Lung (tissue), 12 donors: ENCODE measurements around the gene TACR1. TPM values are rescaled to one million over a fixed set of nuclear protein-coding genes. Genes with fewer than 3 reads are reported as not detected.

Source experiments
- ATAC-seq: fragments of 200-7000 bp; cut with Tn5 transposase; one replicate; pipeline ENCODE4 v1.9.1; 2020; ENCODE audit warnings: moderate number of reproducible peaks; ENCODE audit not compliant: insufficient read depth, low FRiP score
- DNase-seq, 3 donors: peaks; one replicate each; pipeline ENCODE4 v3.0.0-alpha.2; 2013 to 2017
- H3K27ac ChIP-seq, 2 donors: one replicate each; pipeline ENCODE4 v1.5.1; 2013; ENCODE audit warnings: mild to moderate bottlenecking in 2 of 2, moderate library complexity in 2 of 2, control low read depth in 1 of 2, inconsistent platforms in 1 of 2, low read depth in 1 of 2, low read length in 1 of 2
- H3K27me3 ChIP-seq, 3 donors: one replicate each; pipeline ENCODE4 v1.5.1; 2013; ENCODE audit warnings: low read length in 2 of 3; ENCODE audit not compliant: control insufficient read depth in 3 of 3, insufficient read depth in 3 of 3
- H3K36me3 ChIP-seq, 4 donors: one replicate each; pipeline ENCODE4 v1.5.1; 2013; ENCODE audit warnings: low read length in 4 of 4, mild to moderate bottlenecking in 1 of 4, moderate library complexity in 1 of 4; ENCODE audit not compliant: control insufficient read depth in 4 of 4, insufficient read depth in 4 of 4
- H3K4me1 ChIP-seq, 5 donors: one replicate each; pipeline ENCODE4 v1.5.1; 2013; ENCODE audit warnings: low read length in 5 of 5, mild to moderate bottlenecking in 2 of 5, moderate library complexity in 1 of 5; ENCODE audit not compliant: control insufficient read depth in 5 of 5, insufficient read depth in 5 of 5
- H3K4me3 ChIP-seq: one replicate; pipeline ENCODE4 v1.5.1; 2013; ENCODE audit warnings: mild to moderate bottlenecking, control low read depth, moderate library complexity
- H3K9ac ChIP-seq, 2 donors: one replicate each; pipeline ENCODE4 v1.5.1; 2013; ENCODE audit warnings: low read length in 2 of 2, control low read depth in 1 of 2; ENCODE audit not compliant: insufficient read depth in 1 of 2
- H3K9me3 ChIP-seq, 4 donors: one replicate each; pipeline ENCODE4 v1.5.1; 2013; ENCODE audit warnings: low read length in 3 of 4, mild to moderate bottlenecking in 1 of 4, moderate library complexity in 1 of 4; ENCODE audit not compliant: control insufficient read depth in 4 of 4, insufficient read depth in 3 of 4
- CTCF ChIP-seq: IDR thresholded peaks from 2 replicates; pipeline ENCODE4 v1.5.1; 2012; ENCODE audit warnings: mild to moderate bottlenecking; ENCODE audit errors: control extremely low read depth, extremely low read depth
- WGBS, 2 donors: extraction: QIAGEN DNeasy Blood & Tissue Kit; methylation state at CpG; one replicate each; pipeline ENCODE4 v1.1.7; 2013; 5-methylcytosine and 5-hydroxymethylcytosine counted together
- polyA plus RNA-seq, 2 donors: library from polyadenylated mRNA; stranded (reverse); fragments of 200-250 nt; gene quantifications; one replicate each; pipeline ENCODE4 v1.2.1, GENCODE V29; 2013
- total RNA-seq, 2 donors: library from RNA; depleted of rRNA in 1 of 2; stranded (reverse); fragments of >200 nt in 1 of 2; gene quantifications; one replicate each; pipeline ENCODE4 v1.2.1, GENCODE V29; 2014 to 2021
- donor health status: control.
- donor health status: control.
- donor health status: Bipolar disorder and iron deficiency.
- donor health status: healthy.
- donor health status: DM: yes; HTN: yes; CAD: no.

TACR1 gene
- total and polyA plus RNA-seq, 4 donors: 0.33 to 1.6 (median 0.59) TPM

- ATAC-seq (no peak), DNase-seq (no peak)
- Histone ChIP-seq H3K27ac (no peak overlapping the region), H3K9me3 (peaks cover 0 to 4% (median 1%) of the 10 kb centered on the region in 4 donors), H3K27me3 (no peaks in the 10 kb centered on the region), H3K9ac (no peak overlapping the region), H3K4me3 (no peak overlapping the region), H3K4me1 (no peaks in the 10 kb centered on the region), H3K36me3 (no peaks in the 10 kb centered on the region)
- TF ChIP-seq CTCF: no peak
- 89 to 92% methylated on average over 5 of the region's 5 CpGs for WGBS, 2 donors
Observed at GRCh38 chr2:75090770-75091515, 108.4 kb downstream of the TACR1 start.

GRCh38 chr2:75089471-75089870, 109.8 kb downstream of the TACR1 start:
- H3K36me3 ChIP-seq: no peaks in the 10 kb centered on the region
- no peak overlapping the region for H3K9ac ChIP-seq
- H3K9me3 ChIP-seq: peaks cover 0 to 4% (median 1%) of the 10 kb centered on the region in 4 donors
- DNase-seq (no peak), ATAC-seq (no peak)
- TF ChIP-seq CTCF: no peak
- H3K4me3 ChIP-seq: no peak overlapping the region
- H3K27ac ChIP-seq: no peak overlapping the region
- WGBS, 2 donors: 96 to 97% methylated on average over 3 of the region's 3 CpGs
- H3K27me3 ChIP-seq: no peaks in the 10 kb centered on the region
- no peaks in the 10 kb centered on the region for H3K4me1 ChIP-seq

- H3K9me3 ChIP-seq: peaks cover 0 to 4% (median 1%) of the 10 kb centered on the region in 4 donors
- no peak for TF ChIP-seq CTCF
- no peak overlapping the region for H3K27ac ChIP-seq
- H3K4me3 ChIP-seq: no peak overlapping the region
- H3K27me3 ChIP-seq: no peaks in the 10 kb centered on the region
- no peak for ATAC-seq
- H3K9ac ChIP-seq: no peak overlapping the region
- 68 to 86% methylated on average over 3 of the region's 3 CpGs for WGBS, 2 donors
- no peaks in the 10 kb centered on the region for H3K4me1 ChIP-seq
- H3K36me3 ChIP-seq: no peaks in the 10 kb centered on the region
- no peak for DNase-seq
Observed at GRCh38 chr2:75088791-75089190, 110.5 kb downstream of the TACR1 start.

- 97 to 98% methylated on average over 2 of the region's 2 CpGs for WGBS, 2 donors
- H3K4me1 ChIP-seq: no peaks in the 10 kb centered on the region
- H3K4me3 ChIP-seq: no peak overlapping the region
- no peak for TF ChIP-seq CTCF
- H3K27ac ChIP-seq: no peak overlapping the region
- H3K27me3 ChIP-seq: no peaks in the 10 kb centered on the region
- H3K9me3 ChIP-seq: peaks cover 0 to 4% (median 1%) of the 10 kb centered on the region in 4 donors
- no peaks in the 10 kb centered on the region for H3K36me3 ChIP-seq
- ATAC-seq: no peak
- no peak overlapping the region for H3K9ac ChIP-seq
- no peak for DNase-seq
Observed at GRCh38 chr2:75087736-75088135, 111.6 kb downstream of the TACR1 start.
